OCI-LY3 (cell line): ENCODE data around the gene LTBR.

ENCODE experiments used
- CTCF ChIP-seq: fragments of 200-600, 300-600 bp; sonication (generic); IDR thresholded peaks from 2 replicates; pipeline ENCODE4 v1.5.1; 2014; ENCODE audit warnings: antibody characterized with exemption, low read length, low read depth
- EZH2phosphoT487 ChIP-seq: fragments of 200-600 bp; shearing (Covaris generic); IDR thresholded peaks from 2 replicates; pipeline ENCODE4 v1.6.1; 2018; ENCODE audit warnings: antibody characterized with exemption, mixed run types, low read depth

- TF ChIP-seq CTCF (no peak), EZH2phosphoT487 (no peak)
Measured at GRCh38 chr12:6346942-6347341, 37.0 kb upstream of the LTBR start.
